HG02642 (cell line): ENCODE measurements around the gene SCG5.

Experiments used
- ATAC-seq: cut with Tn5 transposase; IDR thresholded peaks from one replicate; pipeline ENCODE4 v1.9.1; 2021; ENCODE audit warnings: mild to moderate bottlenecking; ENCODE audit not compliant: unreplicated experiment, poor library complexity

Gene SCG5

DNA sequence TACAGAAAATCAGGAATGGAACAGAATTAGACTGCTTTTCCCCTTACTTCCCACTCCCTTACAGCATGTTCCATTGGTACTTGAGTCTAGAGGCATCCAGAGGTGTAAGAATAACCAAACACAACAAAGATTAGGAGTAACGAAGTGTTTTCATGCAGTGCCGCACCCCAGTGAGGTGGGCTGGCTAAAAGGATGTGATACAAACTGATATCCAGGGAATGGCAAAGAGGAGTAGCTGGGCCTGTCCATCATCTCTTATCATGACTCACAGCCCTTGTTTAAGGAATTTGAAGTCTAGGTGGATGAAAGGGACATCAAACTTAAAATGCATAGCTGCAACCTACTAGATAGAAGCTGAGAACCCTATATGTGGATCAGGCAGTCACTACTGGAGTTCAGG is 16.4 kb downstream of the SCG5 start:
- ATAC-seq = no peak

DNA sequence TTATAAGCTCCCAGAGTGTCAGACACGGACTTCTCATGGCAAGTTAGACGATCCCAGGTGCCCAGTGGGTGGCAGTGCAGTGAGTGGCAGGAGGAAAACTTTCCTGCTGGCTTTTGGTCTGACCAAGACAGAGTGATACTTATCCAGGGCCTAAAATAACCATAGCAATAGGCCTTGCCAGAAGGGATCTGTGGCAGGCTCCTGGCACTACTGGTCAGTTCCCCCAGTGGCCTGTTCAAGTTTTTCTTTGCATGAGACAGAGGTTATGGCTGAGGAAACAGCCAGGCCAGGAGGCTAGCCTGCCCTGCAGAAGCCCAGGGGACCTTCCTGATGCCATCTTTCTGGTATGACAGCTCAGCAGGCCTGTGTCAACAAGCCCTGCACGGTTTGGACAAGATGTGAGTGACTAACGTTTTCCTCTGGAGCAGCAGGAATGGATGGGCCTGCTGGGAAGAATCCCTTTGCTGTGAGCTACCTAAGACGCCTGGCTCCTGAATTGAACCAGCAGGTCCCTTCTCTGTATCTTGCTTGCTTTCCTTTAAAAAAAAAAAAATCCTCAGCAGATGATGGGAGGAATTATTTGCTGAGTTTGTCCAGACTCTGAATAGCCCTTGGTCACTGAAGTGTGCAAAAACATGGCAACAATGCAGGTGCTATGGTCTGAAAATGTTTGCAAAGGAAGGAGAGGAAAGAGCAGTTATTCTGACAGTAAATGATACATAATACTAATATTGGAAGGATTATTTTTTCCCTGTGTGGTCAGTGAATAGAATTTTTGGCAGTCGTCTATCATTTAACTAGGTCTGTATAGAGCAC is 18.0 kb downstream of the SCG5 start:
- no peak for ATAC-seq

DNA sequence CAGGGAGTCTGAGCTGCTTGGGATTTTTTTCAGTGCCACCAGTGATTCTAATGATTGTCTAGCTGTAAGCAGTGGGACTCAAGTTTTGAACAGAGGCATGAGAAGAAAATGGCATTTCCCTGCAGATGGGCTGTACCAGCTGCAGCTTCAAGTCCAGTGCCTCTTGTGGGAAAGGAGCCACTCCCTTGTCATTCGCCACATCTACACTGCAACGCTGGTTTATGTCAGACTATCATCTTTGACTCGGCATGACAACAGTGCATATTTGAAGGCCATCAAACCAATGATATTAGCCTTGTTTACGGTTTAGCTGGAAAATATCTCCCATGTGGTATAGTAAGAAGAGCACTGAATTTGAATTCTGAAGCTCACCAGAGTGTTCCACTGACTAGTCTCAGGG is 22.2 kb downstream of the SCG5 start:
- ATAC-seq = no peak

DNA sequence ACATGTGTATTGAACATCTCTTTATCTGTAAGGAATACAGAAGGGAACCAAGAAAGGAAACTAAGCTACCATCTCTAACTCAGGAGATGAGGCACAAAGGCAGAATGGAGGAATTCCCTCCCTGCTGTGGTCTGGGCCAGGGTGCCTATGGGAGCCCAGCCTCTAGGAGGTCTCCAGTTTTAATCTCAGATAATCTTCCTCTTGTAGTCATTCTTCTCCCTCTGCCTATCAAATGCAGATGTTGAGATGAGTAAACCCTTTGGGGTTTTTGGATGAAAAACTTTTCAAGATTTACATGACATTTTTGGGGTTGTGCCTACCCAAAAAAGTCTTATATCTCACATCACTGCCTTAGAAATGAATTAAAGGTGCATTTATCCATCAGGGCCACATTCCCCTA is 23.3 kb downstream of the SCG5 start:
- ATAC-seq = no peak

DNA sequence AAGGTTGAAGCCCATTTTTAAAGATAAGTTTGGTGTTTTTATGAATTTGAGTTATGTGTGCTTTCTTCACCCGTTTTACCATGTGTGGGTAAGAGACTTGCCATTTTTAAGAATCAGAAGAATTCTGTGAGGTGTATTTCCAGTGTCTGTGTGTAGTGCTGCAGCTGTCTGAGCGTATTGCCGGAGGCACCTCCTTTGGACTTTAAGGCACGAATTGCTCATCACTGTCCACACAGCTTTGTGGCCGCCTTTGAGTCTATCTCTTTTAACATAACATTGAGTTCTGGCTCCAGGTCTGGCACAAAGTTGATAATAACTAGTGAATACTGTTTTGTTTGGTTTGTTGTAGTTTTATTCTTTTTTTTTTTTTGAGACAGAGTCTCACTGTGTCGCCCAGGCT is 25.8 kb downstream of the SCG5 start:
- ATAC-seq = no peak

DNA sequence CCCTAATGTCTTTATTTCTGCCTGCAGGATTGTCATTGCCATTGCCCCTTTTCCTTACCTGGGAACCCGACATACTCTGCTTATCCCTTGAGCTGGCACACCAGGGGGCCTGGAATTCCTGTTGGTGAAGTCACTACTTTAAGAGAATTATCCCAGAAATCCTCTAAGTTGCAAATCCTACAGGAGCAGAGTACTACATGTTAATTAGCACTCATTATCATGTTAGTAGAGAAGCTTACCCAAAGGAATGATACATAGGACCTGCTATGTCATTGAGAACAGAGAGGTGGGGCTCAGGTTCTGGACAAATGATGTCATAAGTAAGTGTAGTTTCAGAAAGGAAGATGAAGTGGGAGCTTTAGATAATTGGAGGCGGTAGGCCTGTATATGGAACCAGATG is 27.4 kb downstream of the SCG5 start:
- no peak for ATAC-seq

DNA sequence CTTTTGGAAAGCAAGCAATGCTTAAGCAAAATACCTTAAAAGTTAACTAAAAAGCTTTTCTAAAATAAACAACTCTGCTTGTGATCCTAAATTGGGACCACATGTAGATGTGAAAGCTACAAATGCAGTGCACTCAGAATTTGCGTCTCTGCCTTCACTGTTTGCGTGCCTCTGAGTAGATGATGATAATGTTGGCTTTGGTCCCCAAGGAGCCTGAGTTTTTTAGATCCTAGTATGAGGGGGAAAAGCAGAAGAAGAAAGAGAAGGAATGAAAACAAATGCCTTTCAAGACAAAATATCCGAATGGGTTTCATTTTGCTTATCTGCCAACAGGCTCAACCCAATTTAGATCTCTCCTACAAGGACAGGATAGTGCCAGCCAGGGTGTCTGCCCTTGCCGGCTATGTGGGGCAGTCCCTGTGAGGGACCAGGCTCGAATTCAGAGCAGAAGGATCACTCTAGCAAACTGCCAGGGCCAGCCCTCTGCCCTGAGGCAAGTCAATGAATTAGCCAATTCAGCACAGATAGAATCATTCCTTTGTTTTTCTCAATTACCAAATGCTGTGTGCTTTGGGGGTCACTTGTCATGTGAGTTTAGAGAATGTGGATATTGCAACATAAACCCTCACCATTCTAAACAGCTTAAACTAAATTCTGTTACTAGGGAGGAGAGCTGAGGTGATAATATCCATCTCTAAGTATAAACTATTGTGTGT is 28.5 kb downstream of the SCG5 start:
- ATAC-seq = no peak

DNA sequence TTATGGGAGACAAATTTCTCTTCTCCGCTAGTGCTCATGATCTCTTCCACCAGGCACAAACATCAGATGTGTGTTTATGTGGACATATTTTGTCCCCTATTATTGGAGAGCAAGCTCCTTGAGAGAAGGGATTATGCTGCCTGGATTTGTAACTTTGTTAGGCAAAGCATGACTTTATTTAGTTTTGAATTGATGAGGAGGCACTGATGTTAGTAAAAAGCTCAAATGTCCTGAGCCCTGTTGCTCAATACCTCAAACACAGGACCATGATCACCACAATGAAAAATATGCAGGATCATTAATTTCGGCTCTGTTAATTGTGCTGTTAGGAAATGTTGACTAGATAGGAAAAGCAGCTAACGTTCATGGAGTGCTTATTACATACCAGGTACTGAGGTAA is 29.1 kb downstream of the SCG5 start:
- ATAC-seq = no peak

DNA sequence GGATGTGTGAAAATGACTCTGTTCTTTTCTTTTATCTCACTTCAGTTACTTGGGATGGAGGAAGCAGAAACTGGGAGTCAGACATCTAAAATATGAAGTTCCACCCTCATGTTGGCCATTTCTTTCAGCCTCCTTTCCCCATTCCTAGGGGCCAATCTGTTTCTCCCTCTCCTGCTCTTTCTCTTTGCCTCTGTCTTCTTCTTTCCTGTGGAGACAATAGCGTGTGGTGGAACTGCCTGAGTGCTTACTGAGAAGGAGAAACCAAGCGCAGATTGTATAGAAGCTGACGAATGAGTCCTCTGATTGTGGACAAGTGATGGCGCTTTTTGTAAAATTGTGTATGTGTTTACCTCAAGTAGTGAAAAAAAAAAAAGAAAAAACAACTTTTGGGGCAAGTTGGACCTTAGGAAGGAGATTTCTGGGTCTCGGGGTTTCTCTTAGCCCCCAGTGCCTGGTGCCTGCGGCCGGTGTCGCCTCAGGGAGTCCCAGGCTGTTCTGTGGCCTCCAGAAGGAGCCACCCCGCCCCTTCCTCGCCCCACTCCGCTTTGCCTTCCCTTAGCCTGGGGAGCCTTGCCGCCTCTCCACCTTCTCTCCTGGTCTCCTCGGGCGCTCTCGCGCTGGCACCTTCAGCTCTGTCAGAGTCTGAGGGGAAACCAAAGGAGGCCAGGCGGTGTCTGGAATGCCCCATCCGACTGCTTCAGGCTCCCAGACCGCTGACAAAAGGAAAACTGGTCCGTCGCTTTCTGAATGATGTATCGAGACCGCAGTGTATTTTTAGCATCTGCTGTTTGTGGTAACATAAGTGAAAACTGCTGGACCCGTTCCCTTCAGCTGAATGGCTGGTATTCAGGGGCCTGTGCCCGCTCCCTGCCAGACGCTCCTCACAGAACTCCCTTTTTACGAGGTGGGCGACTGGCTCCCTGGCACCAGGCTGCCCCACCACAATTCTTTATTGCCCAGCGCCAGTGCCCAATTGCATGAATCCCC is 30.1 kb downstream of the SCG5 start:
- no peak for ATAC-seq

DNA sequence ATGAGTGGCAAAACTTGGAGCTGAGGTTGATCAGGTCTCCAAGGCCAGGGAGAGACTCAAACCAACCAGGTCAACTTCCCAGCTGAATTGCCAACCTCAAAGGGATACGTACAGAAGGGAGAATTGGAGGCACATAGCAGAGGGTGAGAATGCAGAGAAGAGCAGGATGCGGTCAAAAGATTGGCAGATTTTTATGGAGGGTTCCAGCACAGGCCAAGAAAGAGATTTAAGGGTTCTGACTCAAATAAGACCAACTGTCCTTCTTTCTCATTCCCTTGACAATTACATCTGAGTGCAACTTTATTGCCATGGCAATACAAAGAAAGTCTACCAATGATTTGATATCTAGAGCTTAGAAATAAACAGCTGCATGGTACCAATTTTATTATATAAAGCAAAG is 33.2 kb downstream of the SCG5 start:
- no peak for ATAC-seq

DNA sequence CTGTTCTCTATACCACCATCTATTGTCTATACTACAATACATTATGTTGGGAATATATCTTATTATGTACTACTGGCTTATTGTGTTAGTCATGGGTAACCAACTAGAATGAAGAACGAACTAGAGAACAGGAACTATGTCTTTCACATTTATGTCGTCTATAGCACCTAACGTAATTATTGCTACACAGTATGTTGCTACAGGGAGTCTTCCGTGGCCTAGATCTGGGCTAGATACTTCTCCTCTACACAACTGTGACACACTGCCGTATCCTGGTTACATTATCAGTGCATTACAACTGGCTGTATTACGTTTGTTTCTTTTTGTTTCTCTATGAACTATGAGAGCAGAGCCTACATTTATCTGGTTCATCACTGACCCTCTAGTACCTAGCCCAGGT is 34.0 kb downstream of the SCG5 start:
- ATAC-seq = no peak

DNA sequence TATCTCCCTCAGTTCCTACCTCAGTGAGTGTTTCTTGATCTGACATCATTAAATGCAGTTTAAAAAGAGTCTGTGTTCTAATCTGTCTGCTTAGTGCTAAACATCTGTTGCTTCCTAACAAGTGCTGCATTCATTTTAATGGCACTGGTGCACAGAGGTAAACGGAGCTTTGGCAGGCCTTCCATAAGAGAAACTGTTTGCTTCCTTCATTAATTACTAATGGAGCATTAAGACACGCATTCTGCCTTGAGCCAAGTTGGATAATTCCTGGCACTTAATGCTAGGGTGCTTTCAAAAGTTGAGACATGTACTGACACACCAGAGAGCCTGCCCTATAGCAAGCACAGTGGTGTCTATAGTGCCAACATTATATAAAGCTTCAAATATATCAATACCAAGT is 34.7 kb downstream of the SCG5 start:
- ATAC-seq = no peak

DNA sequence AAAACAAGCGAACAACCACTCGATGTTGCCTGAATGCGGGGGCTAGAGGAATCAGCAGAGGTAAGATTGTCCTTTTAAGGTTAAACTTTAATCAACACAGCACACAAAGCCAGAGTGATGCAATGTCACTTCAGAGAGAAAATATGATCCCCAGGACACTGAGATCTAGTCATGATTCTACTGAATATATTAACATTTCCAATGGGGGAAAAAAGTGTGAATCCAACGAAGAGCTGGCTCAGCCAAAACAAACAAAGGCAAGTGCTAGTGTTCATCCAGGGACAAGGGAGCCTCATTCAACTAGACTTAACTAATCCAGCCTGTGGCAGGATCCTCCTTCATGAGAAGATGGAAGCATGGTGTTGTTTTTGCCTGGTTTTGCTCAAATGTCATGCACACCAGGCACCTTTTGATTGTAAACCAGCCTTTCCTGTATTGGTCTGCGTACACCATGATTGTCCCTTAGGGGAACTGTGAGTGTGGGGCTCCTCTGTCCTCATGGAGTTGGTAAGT is 35.8 kb downstream of the SCG5 start:
- ATAC-seq = no peak

DNA sequence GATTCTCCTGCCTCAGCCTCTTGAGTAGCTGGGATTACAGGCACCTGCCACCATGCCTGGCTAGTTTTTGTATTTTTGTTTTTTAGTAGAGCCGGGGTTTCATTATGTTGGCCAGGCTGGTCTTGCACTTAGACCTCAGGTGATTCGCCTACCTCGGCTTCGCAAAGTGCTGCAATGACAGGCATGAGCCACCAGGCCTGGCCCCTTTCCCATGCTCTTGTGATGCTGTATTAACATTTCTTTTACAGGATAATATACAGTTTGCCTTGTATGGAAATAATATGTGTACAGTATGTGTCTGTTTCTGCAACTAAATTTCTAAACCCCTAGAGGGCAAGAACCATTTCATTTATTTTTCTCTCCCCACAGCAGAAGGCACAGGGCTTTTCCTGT is 37.8 kb downstream of the SCG5 start:
- no peak for ATAC-seq

DNA sequence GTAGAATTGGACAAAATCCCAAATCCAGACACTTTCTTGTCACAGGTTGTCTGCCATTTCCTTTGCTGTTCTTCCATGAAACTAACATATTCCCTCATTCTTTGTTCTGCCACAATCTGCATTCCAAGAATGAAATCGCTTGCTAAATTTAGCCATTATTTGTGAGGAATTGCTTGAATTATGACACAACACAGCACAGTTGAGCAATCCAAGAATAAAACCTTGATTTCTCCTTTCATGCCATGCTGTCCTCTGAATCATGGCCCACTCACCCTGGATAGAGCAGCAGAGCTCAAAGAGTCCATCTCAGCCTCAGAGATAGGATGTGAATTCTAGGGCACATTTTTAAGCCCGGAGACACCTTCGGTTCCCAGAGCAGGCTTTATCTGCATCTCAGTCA is 41.1 kb downstream of the SCG5 start:
- no peak for ATAC-seq

DNA sequence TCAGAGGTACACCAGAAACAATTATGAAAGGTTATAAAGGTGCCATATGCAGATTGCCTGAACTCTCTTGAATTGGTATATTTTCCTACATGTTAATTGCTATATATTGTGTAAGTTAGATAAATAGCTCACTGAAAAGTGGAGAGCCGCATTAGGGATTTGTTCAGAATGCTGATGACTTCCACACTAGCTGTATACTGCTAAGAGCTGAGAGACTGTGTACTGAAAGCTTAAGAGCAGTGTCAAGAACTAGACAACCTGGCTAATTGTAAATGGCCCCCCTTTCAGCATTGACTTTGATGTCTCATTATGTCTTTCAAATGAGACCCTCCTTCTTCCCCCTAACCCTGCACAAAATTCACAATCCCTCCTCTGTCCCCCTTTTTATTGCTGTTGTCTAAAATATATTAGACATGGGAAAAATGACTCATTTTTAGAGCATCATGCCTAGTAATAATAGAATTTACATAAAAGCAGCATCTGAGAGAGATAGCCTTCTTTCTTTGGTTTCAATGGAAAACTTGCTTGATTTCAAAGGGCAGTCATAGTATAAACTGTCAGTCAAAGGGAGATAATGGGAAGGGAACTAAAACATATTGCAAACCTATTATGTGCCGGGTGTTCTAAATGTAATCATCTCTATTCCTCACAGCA is 41.6 kb downstream of the SCG5 start:
- no peak for ATAC-seq

DNA sequence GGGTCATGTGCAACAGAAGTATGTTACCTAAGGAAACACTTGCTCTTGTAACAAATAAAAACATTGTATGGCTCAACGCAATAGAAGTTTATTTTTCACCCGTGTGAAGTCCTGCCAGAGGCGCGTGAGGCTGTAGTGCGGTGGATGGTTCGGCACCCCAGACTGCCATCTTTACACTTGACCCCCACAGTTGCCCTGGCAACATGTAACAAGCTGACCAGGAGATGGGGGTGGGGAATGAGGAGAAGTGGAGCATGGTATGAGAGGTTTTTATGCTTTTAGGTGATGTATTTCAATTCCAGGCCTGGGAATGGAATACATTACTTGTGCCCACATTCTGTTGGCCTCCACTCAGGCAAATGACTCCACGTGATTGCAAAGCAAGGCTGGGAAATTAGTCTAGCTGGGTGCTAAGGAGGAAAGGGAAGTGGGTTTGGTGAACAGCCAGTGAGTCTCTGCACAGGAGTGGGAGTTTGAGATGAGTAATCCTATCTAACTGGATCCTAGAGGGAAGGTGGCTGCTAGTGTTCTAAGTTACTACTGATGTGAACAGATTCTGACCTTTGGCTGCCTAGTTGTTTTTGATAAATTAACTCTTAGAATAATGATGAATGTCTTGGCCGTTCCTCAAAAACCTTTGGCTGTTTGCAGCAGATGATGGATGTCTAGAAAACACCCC is 42.5 kb downstream of the SCG5 start:
- ATAC-seq = no peak

DNA sequence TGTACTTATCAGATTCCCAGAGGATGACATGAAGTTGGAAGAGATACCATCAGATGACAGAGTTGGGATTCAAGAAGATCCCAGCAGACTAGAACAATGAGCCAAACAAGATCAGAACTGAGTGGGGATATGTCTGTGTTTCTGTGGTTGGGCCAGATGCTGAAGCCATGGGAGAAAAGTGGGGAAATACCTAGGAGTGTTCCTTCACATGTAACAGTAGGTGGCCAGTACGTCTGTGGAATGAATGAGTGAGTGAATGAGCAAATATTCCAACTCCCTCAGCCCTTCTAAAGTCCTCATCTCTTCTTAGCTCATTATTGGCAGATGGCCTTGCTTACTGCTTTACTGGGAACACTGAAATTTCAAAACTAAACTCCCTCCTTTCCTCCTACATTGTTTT is 44.1 kb downstream of the SCG5 start:
- no peak for ATAC-seq

DNA sequence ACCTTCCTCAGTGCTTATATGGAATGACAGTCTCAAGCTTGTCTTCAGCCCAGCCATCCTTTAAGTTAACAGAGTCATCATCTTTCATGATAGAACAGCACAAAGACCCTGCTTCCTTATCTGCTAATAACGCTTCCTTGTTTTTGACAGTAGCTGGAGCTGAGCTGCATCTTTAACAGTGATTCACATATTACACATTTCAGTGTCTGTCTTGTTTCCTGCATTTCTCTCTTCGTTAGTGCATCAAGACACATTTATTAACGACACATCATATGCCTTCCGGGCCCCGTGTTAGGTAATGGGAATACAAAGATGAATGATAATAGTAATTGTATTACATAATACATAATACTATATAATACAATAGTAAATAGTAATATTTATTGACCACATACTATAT is 46.0 kb downstream of the SCG5 start:
- no peak for ATAC-seq
